OCI-LY3 (cell line): ENCODE data around the gene PRPF6.

ENCODE experiments used
- CTCF ChIP-seq: fragments of 200-600, 300-600 bp; sonication (generic); IDR thresholded peaks from 2 replicates; pipeline ENCODE4 v1.5.1; 2014; ENCODE audit warnings: antibody characterized with exemption, low read length, low read depth
- EZH2phosphoT487 ChIP-seq: fragments of 200-600 bp; shearing (Covaris generic); IDR thresholded peaks from 2 replicates; pipeline ENCODE4 v1.6.1; 2018; ENCODE audit warnings: antibody characterized with exemption, mixed run types, low read depth

DNA sequence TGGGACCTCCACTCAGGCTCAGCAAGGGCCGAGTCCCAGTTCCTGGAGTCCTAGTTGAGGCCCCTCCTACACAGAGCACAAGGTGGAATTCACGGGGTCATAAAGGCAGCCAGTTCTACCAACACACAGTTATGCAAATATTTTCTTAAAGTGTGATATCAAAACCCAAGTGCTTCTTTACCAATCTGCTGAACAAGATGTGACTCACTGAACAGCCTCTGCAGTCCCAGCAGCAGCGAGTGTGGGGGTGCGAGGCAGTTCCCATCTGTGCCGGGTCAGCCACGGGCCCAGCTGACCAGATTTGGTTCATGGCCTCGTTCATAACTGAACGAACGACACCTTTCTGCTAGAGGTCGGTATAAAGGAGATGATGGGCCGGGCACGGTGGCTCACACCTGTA, 77.6 kb downstream of the PRPF6 start:
- TF ChIP-seq CTCF (no peak), EZH2phosphoT487 (no peak)
